ENCODE results near the gene TXNDC5. TPM values are rescaled to one million over a fixed set of nuclear protein-coding genes. Genes with fewer than 3 reads are reported as not detected.

The TXNDC5 gene
- total RNA-seq, 4 donors from 2014 or later: 49.2 to 61.1 (median 60.3) TPM

- Histone ChIP-seq H3K27ac (no peak overlapping the region), H3K27me3 (no peaks in the 10 kb centered on the region), H3K9me3 (no peaks in the 10 kb centered on the region), H3K36me3 (no peaks in the 10 kb centered on the region), H3K4me1 (no peaks in the 10 kb centered on the region), H3K4me3 (no peak overlapping the region)
- TF ChIP-seq EP300 (IDR thresholded peaks at IDR 0.05): no peak
- TF ChIP-seq POLR2A (IDR thresholded peaks at IDR 0.05): no peak
- TF ChIP-seq CTCF (IDR thresholded peaks at IDR 0.05): no peak
- no peak for TF ChIP-seq POLR2AphosphoS5 (IDR thresholded peaks at IDR 0.05)
- whole genome bisulfite sequencing: 94% methylated on average over 4 of the region's 4 CpGs
- no peak for DNase-seq (ENCODE audit: low spot score in 2 of 2)
Observed at GRCh38 chr6:7954477-7955200, 44.1 kb upstream of the TXNDC5 start.

- H3K27me3 ChIP-seq: no peaks in the 10 kb centered on the region
- DNase-seq (ENCODE audit: low spot score in 2 of 2): no peak
- no peaks in the 10 kb centered on the region for H3K9me3 ChIP-seq
- WGBS: 80% methylated on average over 1 of the region's 1 CpG
- TF ChIP-seq POLR2A (IDR thresholded peaks at IDR 0.05): no peak
- no peak for TF ChIP-seq CTCF (IDR thresholded peaks at IDR 0.05)
- no peak for TF ChIP-seq EP300 (IDR thresholded peaks at IDR 0.05)
- no peak for TF ChIP-seq POLR2AphosphoS5 (IDR thresholded peaks at IDR 0.05)
- H3K36me3 ChIP-seq: no peaks in the 10 kb centered on the region
- no peak overlapping the region for H3K4me3 ChIP-seq
- no peaks in the 10 kb centered on the region for H3K4me1 ChIP-seq
- no peak overlapping the region for H3K27ac ChIP-seq
Observed at GRCh38 chr6:7953753-7954152, 43.2 kb upstream of the TXNDC5 start.

GRCh38 chr6:7939864-7940228 lies 29.3 kb upstream of the TXNDC5 start:
- H3K9me3 ChIP-seq: no peaks in the 10 kb centered on the region
- H3K36me3 ChIP-seq: no peaks in the 10 kb centered on the region
- no peaks in the 10 kb centered on the region for H3K27me3 ChIP-seq
- 54% methylated on average over 5 of the region's 5 CpGs for WGBS
- H3K4me3 ChIP-seq: no peak overlapping the region
- TF ChIP-seq POLR2AphosphoS5 (IDR thresholded peaks at IDR 0.05) (no peak), EP300 (IDR thresholded peaks at IDR 0.05) (no peak), POLR2A (IDR thresholded peaks at IDR 0.05) (no peak), CTCF (IDR thresholded peaks at IDR 0.05) (no peak)
- DNase-seq (ENCODE audit: low spot score in 2 of 2): no peak
- no peaks in the 10 kb centered on the region for H3K4me1 ChIP-seq
- H3K27ac ChIP-seq: no peak overlapping the region

GRCh38 chr6:7939184-7939863 lies 28.7 kb upstream of the TXNDC5 start:
- no peak for TF ChIP-seq POLR2AphosphoS5 (IDR thresholded peaks at IDR 0.05)
- TF ChIP-seq CTCF (IDR thresholded peaks at IDR 0.05): no peak
- TF ChIP-seq POLR2A (IDR thresholded peaks at IDR 0.05): no peak
- TF ChIP-seq EP300 (IDR thresholded peaks at IDR 0.05): no peak
- no peak for DNase-seq (ENCODE audit: low spot score in 2 of 2)
- H3K27me3 ChIP-seq: no peaks in the 10 kb centered on the region
- H3K27ac ChIP-seq: no peak overlapping the region
- H3K36me3 ChIP-seq: no peaks in the 10 kb centered on the region
- no peaks in the 10 kb centered on the region for H3K9me3 ChIP-seq
- H3K4me1 ChIP-seq: no peaks in the 10 kb centered on the region
- 77% methylated on average over 11 of the region's 11 CpGs for WGBS
- no peak overlapping the region for H3K4me3 ChIP-seq

- Histone ChIP-seq H3K27me3 (no peaks in the 10 kb centered on the region), H3K4me1 (no peaks in the 10 kb centered on the region), H3K36me3 (no peaks in the 10 kb centered on the region), H3K4me3 (no peak overlapping the region), H3K27ac (no peak overlapping the region), H3K9me3 (no peaks in the 10 kb centered on the region)
- WGBS: 85% methylated on average over 4 of the region's 4 CpGs
- TF ChIP-seq POLR2AphosphoS5 (IDR thresholded peaks at IDR 0.05): no peak
- TF ChIP-seq POLR2A (IDR thresholded peaks at IDR 0.05): no peak
- TF ChIP-seq EP300 (IDR thresholded peaks at IDR 0.05): no peak
- no peak for TF ChIP-seq CTCF (IDR thresholded peaks at IDR 0.05)
- DNase-seq (ENCODE audit: low spot score in 2 of 2): no peak
Observed at GRCh38 chr6:7938562-7939183, 28.1 kb upstream of the TXNDC5 start.
